Measurements from ENCODE around the gene TECPR1. TPM values are rescaled to one million over a fixed set of nuclear protein-coding genes. Genes with fewer than 3 reads are reported as not detected.

Gene TECPR1
- total RNA-seq, 2 experiments from 2014 or later: 29.8 to 36.7 TPM

DNA sequence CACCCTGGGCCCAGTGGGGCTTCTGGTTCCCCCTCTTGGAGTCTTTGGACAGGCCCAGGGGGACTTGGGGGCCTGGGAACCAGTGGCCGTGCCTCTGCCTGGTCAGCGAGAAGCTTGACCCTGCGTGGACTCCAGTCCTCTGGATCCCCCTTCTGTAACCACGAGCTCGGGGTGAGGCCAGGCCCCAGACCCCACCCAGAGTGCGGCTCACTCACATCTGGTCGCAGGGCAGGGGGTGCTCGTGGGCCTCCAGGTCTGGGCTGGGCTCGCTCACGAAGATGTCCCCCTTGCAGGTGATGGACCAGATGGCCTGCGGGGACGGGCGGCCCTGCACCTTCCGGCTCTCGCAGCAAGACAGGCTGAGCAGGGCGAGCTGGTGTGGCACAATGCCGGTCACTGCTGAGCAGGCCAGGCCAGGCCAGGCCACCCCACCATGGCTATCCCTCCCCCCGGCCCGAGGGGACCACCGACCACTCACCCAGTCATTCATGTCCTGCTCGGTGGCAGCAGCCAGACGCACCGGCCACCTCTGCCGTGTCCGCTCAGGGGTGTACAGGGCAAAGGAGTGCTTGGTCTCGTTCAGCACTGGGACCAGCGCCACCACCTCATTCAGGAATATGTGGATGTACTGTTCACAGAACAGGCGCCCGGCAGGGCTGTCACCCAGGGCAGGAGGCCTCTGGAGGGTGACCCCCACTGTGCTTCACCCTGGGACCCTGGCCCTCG, 21.1 kb downstream of the TECPR1 start:
- no peak overlapping the region for H3K27ac Mint-ChIP-seq
- H3K27me3 Mint-ChIP-seq (ENCODE audit: low read depth): no peaks in the 10 kb centered on the region
- CTCF ChIA-PET: no interaction called here
- H3K4me3 Mint-ChIP-seq: no peak overlapping the region
- H3K4me1 Mint-ChIP-seq (ENCODE audit: low read depth): no peaks in the 10 kb centered on the region
- H3K9me3 Mint-ChIP-seq: no peaks in the 10 kb centered on the region
- DNase-seq: no peak
- H3K36me3 Mint-ChIP-seq (ENCODE audit: low read depth): peaks cover 10% of the 10 kb centered on the region
- intact Hi-C loops (cut with micrococcal nuclease): no loop called here

DNA sequence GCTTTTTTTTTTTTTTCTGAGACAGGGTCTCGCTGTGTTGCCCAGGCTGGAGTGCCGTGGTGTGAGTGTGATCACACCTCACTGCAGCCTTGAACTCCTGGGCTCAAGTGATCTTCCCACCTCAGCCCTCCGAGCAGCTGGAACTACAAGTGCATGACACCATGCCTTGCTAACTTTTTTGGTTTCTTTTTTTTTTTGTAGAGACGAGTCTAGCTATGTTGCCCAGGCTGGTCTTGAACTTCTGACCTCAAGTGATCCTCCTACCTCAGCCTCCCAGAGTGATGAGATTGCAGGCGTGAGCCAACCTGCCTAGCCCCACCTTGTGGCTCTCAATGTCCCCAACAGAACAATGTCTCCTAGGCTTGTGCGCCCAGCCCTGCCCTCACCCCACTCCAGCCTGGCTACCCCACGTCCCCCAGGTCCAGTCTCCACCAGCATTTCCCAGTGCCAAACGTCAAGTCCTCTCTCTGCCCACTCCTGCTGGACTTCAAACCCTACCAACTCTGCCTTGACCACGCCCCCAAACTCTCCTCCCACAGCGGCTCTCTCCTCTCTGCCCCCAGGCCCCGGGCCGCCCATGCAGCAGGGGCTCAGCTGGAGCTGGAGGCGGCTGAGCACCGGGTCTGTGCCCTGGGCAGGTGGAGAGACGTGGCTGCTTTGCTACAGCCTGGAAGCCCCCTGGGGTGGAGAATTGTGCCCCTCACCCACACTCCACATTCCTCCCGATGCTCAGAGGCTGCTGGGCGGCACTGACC, 21.9 kb downstream of the TECPR1 start:
- intact Hi-C loops (cut with micrococcal nuclease): no loop called here
- H3K36me3 Mint-ChIP-seq (ENCODE audit: low read depth): peaks cover 13% of the 10 kb centered on the region
- H3K9me3 Mint-ChIP-seq: no peaks in the 10 kb centered on the region
- no peaks in the 10 kb centered on the region for H3K4me1 Mint-ChIP-seq (ENCODE audit: low read depth)
- no peaks in the 10 kb centered on the region for H3K27me3 Mint-ChIP-seq (ENCODE audit: low read depth)
- no peak for DNase-seq
- CTCF ChIA-PET: no interaction called here
- no peak overlapping the region for H3K27ac Mint-ChIP-seq
- no peak overlapping the region for H3K4me3 Mint-ChIP-seq

DNA sequence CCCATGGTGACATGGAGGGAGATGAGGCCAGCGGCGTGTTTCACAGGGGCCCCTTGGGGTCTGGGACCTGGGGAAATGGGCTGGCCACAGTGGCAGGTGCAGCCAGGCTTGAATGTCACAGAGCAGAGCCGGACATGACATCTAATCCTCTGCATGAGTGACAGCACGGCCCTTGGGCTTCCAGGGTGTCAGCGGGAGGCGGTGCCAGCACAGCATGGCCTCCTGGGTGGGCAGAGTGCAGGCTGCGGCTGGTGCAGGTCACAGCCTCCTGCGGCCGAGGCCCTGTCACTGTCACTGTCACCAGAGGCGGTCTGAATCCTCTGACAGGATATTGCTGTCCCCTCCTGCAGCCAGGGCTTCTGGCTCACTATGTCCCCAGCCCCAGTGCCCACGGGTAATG, 22.6 kb downstream of the TECPR1 start:
- CTCF ChIA-PET: no interaction called here
- H3K9me3 Mint-ChIP-seq: no peaks in the 10 kb centered on the region
- intact Hi-C loops (cut with micrococcal nuclease): no loop called here

DNA sequence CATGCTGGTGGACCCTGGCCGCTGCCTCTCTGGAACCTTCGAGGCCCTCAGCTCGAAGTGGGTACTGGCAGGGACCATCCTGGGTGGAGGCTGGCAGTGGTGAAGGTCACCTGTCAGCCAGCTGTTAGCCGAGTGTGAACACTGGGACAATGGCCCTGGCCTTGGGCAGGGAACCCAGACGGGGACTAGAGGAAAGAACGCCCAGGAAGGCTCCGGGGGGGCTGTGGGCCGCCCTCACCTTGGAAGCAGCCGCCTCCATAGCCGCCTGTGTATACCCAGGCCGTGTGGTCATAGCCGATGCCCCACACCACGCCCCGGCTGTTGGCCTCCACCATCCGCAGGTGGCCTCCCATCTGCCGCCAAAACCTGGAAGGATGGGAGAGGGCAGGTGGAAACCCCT, 23.2 kb downstream of the TECPR1 start:
- peaks cover 10% of the 10 kb centered on the region for H3K36me3 Mint-ChIP-seq (ENCODE audit: low read depth)
- CTCF ChIA-PET: no interaction called here
- no peaks in the 10 kb centered on the region for H3K4me1 Mint-ChIP-seq (ENCODE audit: low read depth)
- no peak overlapping the region for H3K27ac Mint-ChIP-seq
- no peaks in the 10 kb centered on the region for H3K27me3 Mint-ChIP-seq (ENCODE audit: low read depth)
- DNase-seq: no peak
- H3K9me3 Mint-ChIP-seq: no peaks in the 10 kb centered on the region
- H3K4me3 Mint-ChIP-seq: no peak overlapping the region
- intact Hi-C loops (cut with micrococcal nuclease): no loop called here

More for the DNA sequence above, 22.6 kb downstream of the TECPR1 start:
- no peak overlapping the region for H3K4me3 Mint-ChIP-seq
- no peaks in the 10 kb centered on the region for H3K4me1 Mint-ChIP-seq (ENCODE audit: low read depth)
- no peak for DNase-seq
- peaks cover 10% of the 10 kb centered on the region for H3K36me3 Mint-ChIP-seq (ENCODE audit: low read depth)
- no peak overlapping the region for H3K27ac Mint-ChIP-seq
- no peaks in the 10 kb centered on the region for H3K27me3 Mint-ChIP-seq (ENCODE audit: low read depth)

DNA sequence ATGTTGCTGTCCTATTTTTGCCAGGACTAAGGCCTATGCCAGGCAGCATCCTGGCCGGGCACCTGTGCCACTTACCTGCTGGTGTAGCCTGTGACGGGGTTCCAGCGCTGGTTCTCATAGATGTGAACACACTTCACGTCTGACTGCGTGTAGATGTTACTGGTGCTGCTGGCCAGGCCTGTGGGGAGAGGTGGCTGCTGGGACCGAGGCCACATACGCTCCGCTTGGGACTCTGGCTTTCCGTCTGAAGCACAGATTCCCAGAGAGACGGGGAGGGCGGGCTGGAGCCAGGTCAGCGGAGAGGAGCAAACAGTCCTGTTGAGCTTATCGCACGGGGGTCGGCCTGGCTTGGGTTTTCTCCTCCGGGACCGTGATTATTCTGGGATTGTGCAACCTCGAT, 24.1 kb downstream of the TECPR1 start:
- Mint-ChIP-seq H3K36me3 (ENCODE audit: low read depth) (peaks cover 12% of the 10 kb centered on the region), H3K27me3 (ENCODE audit: low read depth) (no peaks in the 10 kb centered on the region), H3K9me3 (no peaks in the 10 kb centered on the region), H3K4me3 (no peak overlapping the region), H3K4me1 (ENCODE audit: low read depth) (no peaks in the 10 kb centered on the region), H3K27ac (no peak overlapping the region)
- intact Hi-C loops (cut with micrococcal nuclease): no loop called here
- CTCF ChIA-PET: no interaction called here
- no peak for DNase-seq

DNA sequence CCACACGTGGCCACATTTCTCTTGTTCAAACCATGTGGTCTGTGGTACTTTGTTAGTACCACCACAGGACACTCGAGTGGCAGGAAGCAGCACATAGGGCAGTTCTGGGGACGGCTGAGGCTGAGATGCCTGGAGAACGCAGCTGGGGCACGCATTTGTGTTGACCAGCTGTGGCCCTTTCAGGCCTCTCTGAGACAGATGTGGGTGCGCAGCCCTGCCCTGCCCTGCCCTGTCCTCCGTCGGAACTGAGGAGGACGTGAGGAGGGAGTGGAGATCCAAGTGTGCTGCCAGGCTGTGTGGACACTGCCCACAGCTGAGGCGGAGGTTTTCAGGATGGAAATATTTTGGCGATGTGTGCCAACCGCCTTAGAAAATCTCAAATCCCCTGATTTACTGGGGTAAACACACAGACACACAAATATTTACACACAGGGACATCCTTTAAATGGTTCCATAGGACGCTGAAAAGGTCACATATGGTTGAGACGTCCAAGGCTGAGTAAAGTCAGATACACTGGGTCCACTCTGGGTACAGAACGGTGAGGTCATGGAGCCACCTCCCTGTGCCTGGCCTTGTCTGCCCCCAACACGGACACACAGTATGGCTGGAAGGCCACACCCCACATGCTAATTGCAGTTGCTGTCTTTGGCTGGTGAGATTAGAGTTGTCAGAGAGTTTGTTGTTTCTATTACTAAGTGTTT, 26.0 kb downstream of the TECPR1 start:
- H3K9me3 Mint-ChIP-seq: no peaks in the 10 kb centered on the region
- H3K4me3 Mint-ChIP-seq: no peak overlapping the region
- intact Hi-C loops (cut with micrococcal nuclease): no loop called here
- no peak for DNase-seq
- H3K27me3 Mint-ChIP-seq (ENCODE audit: low read depth): no peaks in the 10 kb centered on the region
- H3K27ac Mint-ChIP-seq: no peak overlapping the region
- H3K36me3 Mint-ChIP-seq (ENCODE audit: low read depth): peaks cover 12% of the 10 kb centered on the region
- CTCF ChIA-PET: interaction anchor here (0.9 kb wide), 1 partner anchor 18 kb away, joined by 4 read pairs; no protein-coding TSS in a partner anchor
- no peaks in the 10 kb centered on the region for H3K4me1 Mint-ChIP-seq (ENCODE audit: low read depth)

DNA sequence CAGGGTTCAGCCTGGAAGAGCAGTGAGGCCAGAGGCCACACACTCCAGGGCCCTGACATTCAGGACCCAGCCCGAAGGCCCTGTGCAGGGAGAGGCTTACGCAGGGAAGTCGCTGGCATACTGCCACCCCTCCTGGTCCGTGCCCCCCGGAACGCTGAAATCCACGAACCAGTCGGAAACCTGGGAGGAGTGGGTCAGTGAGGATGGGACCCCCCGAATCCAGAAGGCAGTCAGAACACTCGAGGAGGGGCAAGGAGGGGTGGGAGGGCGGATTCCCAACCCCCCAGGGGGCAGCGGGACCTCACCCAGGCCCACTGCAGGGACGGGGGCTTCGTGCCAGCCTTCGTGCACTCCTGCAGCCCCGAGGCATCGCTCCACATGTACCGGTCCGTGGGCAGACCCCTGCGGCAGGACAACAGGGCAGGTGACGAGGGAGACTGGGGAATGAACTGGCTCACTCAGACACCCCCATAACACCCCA, 27.3 kb downstream of the TECPR1 start:
- DNase-seq: no peak
- peaks cover 13% of the 10 kb centered on the region for H3K36me3 Mint-ChIP-seq (ENCODE audit: low read depth)
- H3K4me1 Mint-ChIP-seq (ENCODE audit: low read depth): no peaks in the 10 kb centered on the region
- CTCF ChIA-PET: interaction anchor here (0.5 kb wide), 1 partner anchor 138 kb away, joined by 3 read pairs; no protein-coding TSS in a partner anchor
- H3K27ac Mint-ChIP-seq: no peak overlapping the region
- intact Hi-C loops (cut with micrococcal nuclease): no loop called here
- H3K4me3 Mint-ChIP-seq: no peak overlapping the region
- H3K9me3 Mint-ChIP-seq: no peaks in the 10 kb centered on the region
- H3K27me3 Mint-ChIP-seq (ENCODE audit: low read depth): no peaks in the 10 kb centered on the region

DNA sequence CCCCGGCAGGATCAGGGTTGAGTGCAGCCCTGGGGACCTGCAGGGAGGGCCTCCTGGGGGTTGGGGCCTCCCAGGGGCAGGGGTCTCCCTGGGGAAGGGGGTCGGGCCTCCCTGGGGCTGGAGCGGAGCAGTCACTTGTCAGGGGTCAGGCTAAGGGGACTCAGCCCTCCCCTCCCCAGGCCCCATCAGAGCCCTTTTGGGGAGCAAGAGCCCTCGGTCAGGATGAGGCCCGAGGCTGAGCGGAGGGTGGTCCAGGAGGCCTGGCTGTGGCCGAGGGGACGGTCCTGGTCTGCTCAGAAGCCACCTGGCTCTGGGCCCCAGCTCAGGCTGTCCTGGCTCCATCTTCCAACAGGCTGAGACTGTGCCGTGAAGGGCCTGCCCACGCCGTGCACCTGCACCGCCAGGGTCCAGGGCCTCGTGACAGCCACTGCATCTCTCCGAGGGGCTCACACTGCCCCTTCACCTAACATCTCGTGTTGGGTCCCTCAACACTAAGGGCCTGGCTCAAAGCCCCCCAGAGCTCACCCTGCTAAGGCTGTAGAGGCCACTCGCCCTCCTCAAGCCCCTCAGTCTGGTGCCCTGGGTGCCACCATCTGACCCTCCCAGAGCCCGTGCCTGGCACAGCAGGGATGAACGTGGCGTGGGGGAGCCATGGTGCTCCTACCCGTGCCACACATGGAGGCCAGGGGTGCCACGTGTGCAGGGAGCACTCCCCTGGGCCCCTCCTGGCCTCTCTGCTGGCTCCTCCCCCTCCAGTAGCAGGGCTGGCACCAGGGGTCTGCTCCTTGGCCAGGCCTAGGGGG, 27.9 kb downstream of the TECPR1 start:
- intact Hi-C loops (cut with micrococcal nuclease): no loop called here
- DNase-seq: no peak
- Mint-ChIP-seq H3K36me3 (ENCODE audit: low read depth) (peaks cover 13% of the 10 kb centered on the region), H3K4me3 (no peak overlapping the region), H3K9me3 (no peaks in the 10 kb centered on the region), H3K27me3 (ENCODE audit: low read depth) (no peaks in the 10 kb centered on the region), H3K27ac (no peak overlapping the region), H3K4me1 (ENCODE audit: low read depth) (peaks cover 4% of the 10 kb centered on the region)
- CTCF ChIA-PET: interaction anchor here (0.5 kb wide), 1 partner anchor 137 kb away, joined by 3 read pairs; no protein-coding TSS in a partner anchor

DNA sequence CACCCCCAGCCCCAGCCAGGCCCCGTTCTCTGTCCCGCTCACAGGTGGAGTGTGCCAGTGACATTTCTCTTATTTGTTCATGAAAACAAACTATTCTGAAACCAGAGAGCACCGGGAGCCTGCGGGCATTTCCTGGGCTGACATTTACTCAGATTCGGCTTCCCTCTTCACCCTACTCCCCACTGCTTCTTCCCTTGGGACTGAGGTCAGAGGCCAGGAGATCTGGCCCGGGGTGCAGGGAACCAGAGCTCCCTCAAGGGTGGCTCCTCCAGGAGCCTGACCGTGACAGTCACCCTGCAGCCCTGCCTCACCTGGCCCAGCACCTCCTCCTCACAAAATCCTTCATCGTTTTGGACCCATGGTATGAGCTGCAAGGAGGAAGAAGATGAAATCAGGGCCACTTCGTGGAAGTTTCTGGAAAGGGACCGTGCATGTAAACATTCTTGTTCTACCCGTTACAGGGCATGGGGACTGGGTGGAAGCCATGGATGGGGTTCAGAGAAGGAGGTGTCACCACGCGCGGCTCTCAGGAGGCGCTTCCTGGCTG, 28.6 kb downstream of the TECPR1 start:
- intact Hi-C loops (cut with micrococcal nuclease): no loop called here
- peaks cover 13% of the 10 kb centered on the region for H3K36me3 Mint-ChIP-seq (ENCODE audit: low read depth)
- H3K27ac Mint-ChIP-seq: no peak overlapping the region
- no peaks in the 10 kb centered on the region for H3K27me3 Mint-ChIP-seq (ENCODE audit: low read depth)
- CTCF ChIA-PET: no interaction called here
- DNase-seq: no peak
- H3K4me3 Mint-ChIP-seq: no peak overlapping the region
- H3K4me1 Mint-ChIP-seq (ENCODE audit: low read depth): peaks cover 11% of the 10 kb centered on the region
- H3K9me3 Mint-ChIP-seq: no peaks in the 10 kb centered on the region

DNA sequence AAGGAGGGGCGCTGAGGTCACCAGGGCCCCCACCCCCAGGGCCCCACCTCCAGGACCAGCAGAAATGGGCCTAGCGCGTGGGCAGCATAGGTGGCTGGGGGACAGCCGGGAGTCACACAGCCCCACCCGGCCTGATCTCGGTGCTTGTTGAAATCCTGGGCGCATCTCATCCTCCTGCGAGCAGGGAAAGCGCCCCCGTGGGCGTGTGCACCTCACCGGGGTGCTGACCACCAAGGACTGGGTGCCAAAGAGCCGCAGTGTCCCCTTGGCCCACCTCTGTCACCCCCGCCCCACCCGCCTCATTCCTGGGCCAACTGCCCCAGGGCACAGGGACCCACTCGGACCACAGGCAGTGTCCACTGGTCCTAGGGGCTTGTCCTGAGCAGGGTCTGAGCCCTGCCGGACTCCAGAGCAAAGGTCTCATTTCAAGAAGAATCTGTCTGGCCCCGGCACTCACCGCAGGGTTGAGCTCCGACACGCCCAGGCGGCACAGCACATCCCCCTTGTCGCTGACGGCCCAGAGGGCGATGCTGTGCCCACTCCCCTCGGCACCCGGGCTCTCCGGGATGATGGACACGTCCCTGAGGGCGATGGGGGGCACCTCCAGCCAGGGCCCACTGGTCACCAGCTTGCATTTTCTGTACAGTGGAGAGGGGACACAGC, 29.4 kb downstream of the TECPR1 start:
- Mint-ChIP-seq H3K4me3 (no peak overlapping the region), H3K9me3 (no peaks in the 10 kb centered on the region), H3K27ac (no peak overlapping the region), H3K36me3 (ENCODE audit: low read depth) (peaks cover 12% of the 10 kb centered on the region), H3K27me3 (ENCODE audit: low read depth) (no peaks in the 10 kb centered on the region), H3K4me1 (ENCODE audit: low read depth) (peaks cover 15% of the 10 kb centered on the region)
- CTCF ChIA-PET: no interaction called here
- intact Hi-C loops (cut with micrococcal nuclease): no loop called here
- DNase-seq: no peak

DNA sequence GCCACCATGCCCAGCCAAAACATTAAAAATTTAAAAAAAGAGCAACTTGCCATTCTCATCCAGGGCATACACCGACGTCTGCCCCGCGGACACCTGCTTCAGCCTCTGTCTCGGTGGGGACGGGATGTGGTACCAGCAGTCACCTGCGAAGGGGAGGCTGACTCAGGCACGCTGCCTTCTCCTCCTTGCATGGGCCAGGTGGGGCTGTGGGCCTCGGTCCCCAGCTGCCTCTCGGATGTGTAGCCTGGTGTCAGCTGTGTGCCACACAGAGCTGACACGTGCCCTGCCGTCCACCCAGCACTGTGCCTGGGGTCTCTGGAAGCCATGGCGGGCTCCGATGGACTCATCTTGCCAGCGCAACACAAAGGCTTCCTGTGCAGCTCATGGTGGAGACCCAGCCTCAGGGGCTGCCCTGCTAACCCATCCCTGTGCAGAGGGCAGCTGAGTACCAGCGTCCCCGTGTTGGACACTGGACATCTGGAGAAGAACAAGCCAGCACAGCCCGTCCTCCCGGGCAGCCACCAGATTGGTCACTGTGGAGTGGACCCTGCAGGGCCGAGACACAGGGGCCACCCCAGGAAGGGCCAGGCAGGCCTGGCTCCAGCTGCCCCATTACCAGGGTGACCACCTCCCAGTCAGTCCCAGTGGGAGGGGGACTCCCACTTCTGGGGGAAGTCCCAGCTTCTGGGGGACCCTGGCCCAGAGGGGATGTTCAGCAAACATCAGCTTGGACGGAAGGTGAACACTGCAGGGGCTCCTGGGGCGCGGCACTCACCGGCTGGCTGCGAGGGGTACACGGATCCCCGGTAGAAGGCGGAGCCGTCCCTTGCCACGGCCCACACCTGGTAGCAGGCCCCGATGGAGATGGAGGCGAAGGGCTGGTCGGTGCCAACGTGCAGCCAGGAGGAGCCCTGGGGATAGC, 30.2 kb downstream of the TECPR1 start:
- CTCF ChIA-PET: no interaction called here
- H3K27me3 Mint-ChIP-seq (ENCODE audit: low read depth): no peaks in the 10 kb centered on the region
- H3K4me1 Mint-ChIP-seq (ENCODE audit: low read depth): peaks cover 15% of the 10 kb centered on the region
- H3K36me3 Mint-ChIP-seq (ENCODE audit: low read depth): peaks cover 12% of the 10 kb centered on the region
- no peak overlapping the region for H3K4me3 Mint-ChIP-seq
- H3K27ac Mint-ChIP-seq: no peak overlapping the region
- intact Hi-C loops (cut with micrococcal nuclease): no loop called here
- H3K9me3 Mint-ChIP-seq: no peaks in the 10 kb centered on the region
- DNase-seq: no peak

Measured in activated naive CD4-positive, alpha-beta T cell treated with anti-CD3 and anti-CD28 coated beads for 36 hours (primary cell).